Common myeloid progenitor, CD34-positive (primary cell): ENCODE data around the gene MYOCD. TPM values are rescaled to one million over a fixed set of nuclear protein-coding genes. Genes with fewer than 3 reads are reported as not detected.
A peak's percentile ranks its signal among the peaks of the same experiment; 100 is the strongest.

Experiments
- CTCF ChIA-PET: fragments of 350-600 bp; sonication (Branson Sonifier 250); formaldehyde crosslinking; loops from one replicate; lab custom pipeline; 2021; ENCODE audit warnings: antibody characterized with exemption; lab: Charles Lee
- POLR2A ChIA-PET: fragments of 350-600 bp; sonication (Branson Sonifier 250); formaldehyde crosslinking; loops from one replicate; lab custom pipeline; 2021; ENCODE audit warnings: antibody characterized with exemption; lab: Charles Lee
- DNase-seq, 3 donors: peaks; one replicate each; pipeline versions ENCODE4 v3.0.0 to v3.0.0-alpha.2; 2013
- H3K27ac ChIP-seq, 2 experiments: 1 replicate in 1 of 2; 2 replicates in 1 of 2; pipeline ENCODE4 v1.7.0; 2013; ENCODE audit warnings: inconsistent platforms in 2 of 2, low read length in 2 of 2, mild to moderate bottlenecking in 2 of 2, low read depth in 1 of 2, moderate library complexity in 1 of 2; ENCODE audit not compliant: severe bottlenecking in 2 of 2, insufficient read depth in 1 of 2, poor library complexity in 1 of 2
- H3K27me3 ChIP-seq, 5 experiments: replicated peaks in 2 of 5; 1 replicate in 3 of 5; 2 replicates in 2 of 5; pipeline versions ENCODE4 v1.6.1 to v1.7.0; 2013; ENCODE audit warnings: low read length in 4 of 5, mild to moderate bottlenecking in 2 of 5, moderate library complexity in 2 of 5, inconsistent platforms in 1 of 5; ENCODE audit not compliant: insufficient read depth in 5 of 5, control insufficient read depth in 4 of 5
- H3K36me3 ChIP-seq, 4 experiments: 1 replicate in 2 of 4; 2 replicates in 2 of 4; pipeline versions ENCODE4 v1.6.1 to v1.7.0; 2013; ENCODE audit warnings: low read length in 3 of 4, control low read depth in 1 of 4, mild to moderate bottlenecking in 1 of 4; ENCODE audit not compliant: control insufficient read depth in 4 of 4, insufficient read depth in 4 of 4
- H3K4me1 ChIP-seq, 4 experiments: 1 replicate in 3 of 4; 2 replicates in 1 of 4; pipeline versions ENCODE4 v1.6.1 to v1.7.1; 2013; ENCODE audit warnings: low read length in 3 of 4, mild to moderate bottlenecking in 3 of 4, control low read depth in 1 of 4, inconsistent platforms in 1 of 4, moderate library complexity in 1 of 4; ENCODE audit not compliant: control insufficient read depth in 4 of 4, insufficient read depth in 4 of 4; ENCODE audit errors: control extremely low read depth in 1 of 4
- H3K4me3 ChIP-seq, 7 experiments: 1 replicate in 4 of 7; 2 replicates in 3 of 7; pipeline versions ENCODE4 v1.5.1 to v1.7.0; 2013; ENCODE audit warnings: mild to moderate bottlenecking in 7 of 7, low read length in 6 of 7, moderate library complexity in 6 of 7, inconsistent platforms in 2 of 7, low read depth in 2 of 7, control low read depth in 1 of 7; ENCODE audit not compliant: insufficient read depth in 4 of 7, control insufficient read depth in 1 of 7; ENCODE audit errors: extremely low read depth in 1 of 7
- H3K9me3 ChIP-seq, 5 experiments: 1 replicate in 4 of 5; 2 replicates in 1 of 5; pipeline versions ENCODE4 v1.6.1 to v1.7.1; 2013; ENCODE audit warnings: low read length in 4 of 5, mild to moderate bottlenecking in 2 of 5, inconsistent platforms in 1 of 5, low read depth in 1 of 5, moderate library complexity in 1 of 5; ENCODE audit not compliant: control insufficient read depth in 4 of 5, insufficient read depth in 2 of 5; ENCODE audit errors: control extremely low read depth in 1 of 5
- WGBS: methylation state at CpG from one replicate; pipeline ENCODE4 v1.1.5; 2013; ENCODE audit not compliant: insufficient coverage; 5-methylcytosine and 5-hydroxymethylcytosine counted together
- polyA plus RNA-seq: library from polyadenylated mRNA; unstranded; fragments of 120-200 nt; gene quantifications from one replicate; pipeline ENCODE4 v1.2.1, GENCODE V29; 2013

Gene MYOCD
- polyA plus RNA-seq = not detected

- peaks cover 0 to 11% (median 3%) of the 10 kb centered on the region in 4 experiments for H3K4me1 ChIP-seq
- H3K27me3 ChIP-seq = peaks cover 3 to 69% (median 37%) of the 10 kb centered on the region in 5 experiments
- CTCF ChIA-PET = no interaction called here
- H3K27ac ChIP-seq = no peak within 1 kb of the TSS
- POLR2A ChIA-PET = no interaction called here
- H3K9me3 ChIP-seq = no peaks in the 10 kb centered on the region
- H3K4me3 ChIP-seq = peak within 1 kb of the TSS in 3 of 7 experiments; percentile 38 to 42 (median 39)
- DNase-seq = peak in 1 of 3 donors; percentile 3
- WGBS = under 1% methylated on average over 60 of the region's 78 CpGs
- H3K36me3 ChIP-seq = no peaks in the 10 kb centered on the region
Observed at GRCh38 chr17:12665263-12666210, at the start of gene MYOCD. TSS of gene MYOCD (plus strand) at chr17:12665890. CDS start at chr17:12666189, 299 bp downstream.

GRCh38 chr17:12616161-12616560 is 49.5 kb upstream of the MYOCD start:
- Histone ChIP-seq H3K4me3 (no peak overlapping the region), H3K4me1 (no peaks in the 10 kb centered on the region), H3K27ac (no peak overlapping the region), H3K27me3 (no peaks in the 10 kb centered on the region), H3K36me3 (no peaks in the 10 kb centered on the region), H3K9me3 (no peaks in the 10 kb centered on the region)
- DNase-seq = no peak
- ChIA-PET CTCF (no interaction called here), POLR2A (no interaction called here)
- 96% methylated on average over 2 of the region's 2 CpGs for WGBS

- Histone ChIP-seq H3K27ac (no peak overlapping the region), H3K4me1 (no peaks in the 10 kb centered on the region), H3K4me3 (no peak overlapping the region), H3K9me3 (no peaks in the 10 kb centered on the region), H3K36me3 (no peaks in the 10 kb centered on the region), H3K27me3 (no peaks in the 10 kb centered on the region)
- POLR2A ChIA-PET = no interaction called here
- no peak for DNase-seq
- CTCF ChIA-PET = no interaction called here
- WGBS = 100% methylated on average over 1 of the region's 2 CpGs
Observed at GRCh38 chr17:12618557-12618956, 47.1 kb upstream of the MYOCD start.

GRCh38 chr17:12619459-12620199 is 46.1 kb upstream of the MYOCD start:
- ChIA-PET CTCF (no interaction called here), POLR2A (no interaction called here)
- 92% methylated on average over 5 of the region's 7 CpGs for WGBS

GRCh38 chr17:12620200-12620720 is 45.4 kb upstream of the MYOCD start:
- no peak overlapping the region for H3K27ac ChIP-seq

More at GRCh38 chr17:12619459-12620199, 46.1 kb upstream of the MYOCD start:
- no peaks in the 10 kb centered on the region for H3K4me1 ChIP-seq
- no peaks in the 10 kb centered on the region for H3K27me3 ChIP-seq
- no peak for DNase-seq
- H3K4me3 ChIP-seq = no peak overlapping the region
- no peak overlapping the region for H3K27ac ChIP-seq
- no peaks in the 10 kb centered on the region for H3K36me3 ChIP-seq
- no peaks in the 10 kb centered on the region for H3K9me3 ChIP-seq

GRCh38 chr17:12622726-12623125 is 43.0 kb upstream of the MYOCD start:
- 83% methylated on average over 10 of the region's 11 CpGs for WGBS
- Histone ChIP-seq H3K9me3 (no peaks in the 10 kb centered on the region), H3K36me3 (no peaks in the 10 kb centered on the region), H3K4me3 (no peak overlapping the region), H3K4me1 (no peaks in the 10 kb centered on the region), H3K27me3 (no peaks in the 10 kb centered on the region), H3K27ac (no peak overlapping the region)
- no peak for DNase-seq
- POLR2A ChIA-PET = no interaction called here
- CTCF ChIA-PET = no interaction called here

More at GRCh38 chr17:12620200-12620720, 45.4 kb upstream of the MYOCD start:
- H3K9me3 ChIP-seq = no peaks in the 10 kb centered on the region
- DNase-seq = no peak
- H3K4me3 ChIP-seq = no peak overlapping the region
- no peaks in the 10 kb centered on the region for H3K36me3 ChIP-seq
- POLR2A ChIA-PET = no interaction called here
- no peaks in the 10 kb centered on the region for H3K27me3 ChIP-seq
- H3K4me1 ChIP-seq = no peaks in the 10 kb centered on the region
- WGBS = 61% methylated on average over 3 of the region's 5 CpGs
- CTCF ChIA-PET = no interaction called here
